ENCODE data around the gene PTGES3. TPM values are rescaled to one million over a fixed set of nuclear protein-coding genes. Genes with fewer than 3 reads are reported as not detected.

The PTGES3 gene
- total and polyA plus RNA-seq, 2 of the 8 experiments (the other 6 are each of a cell fraction or from before 2014, with no cell fraction given), result 111 to 464 TPM

DNA sequence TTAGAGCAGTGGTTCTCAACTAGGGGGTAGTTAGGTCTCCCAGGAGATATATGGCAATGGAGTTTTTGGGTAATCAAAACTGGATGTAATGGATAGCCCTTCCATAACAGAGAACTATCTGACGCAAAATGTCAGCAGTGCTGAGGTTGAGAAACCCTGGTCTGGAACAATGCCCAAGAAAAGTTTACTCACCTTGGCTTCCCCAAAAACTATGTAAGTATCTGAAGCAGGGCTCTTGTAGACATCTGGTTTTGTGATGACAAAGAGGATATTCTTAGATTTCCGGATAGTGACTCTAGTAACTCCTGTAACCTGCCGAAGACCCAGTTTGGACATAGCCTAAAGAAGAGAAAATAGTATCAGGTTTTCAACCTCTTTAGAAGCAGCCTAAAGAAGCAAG is 25.3 kb upstream of the PTGES3 start:
- ChIA-PET CTCF (ENCODE audit: partially characterized antibody) (interaction anchor here (0.6 kb wide), 1 partner anchor 47 kb away, joined by 4 read pairs; no protein-coding TSS in a partner anchor), POLR2A (ENCODE audit: partially characterized antibody) (interaction anchor here (1.0 to 52.4 kb wide), 8 partner anchors 9 to 45 kb away, joined by 3 to 1406 read pairs (median 4); partner anchors contain the start of genes NACA and PRIM1)
- H3K23ac ChIP-seq (ENCODE audit: insufficient read length), result no peak overlapping the region
- H3K27ac ChIP-seq (ENCODE audit: low read depth, low read length), result no peak overlapping the region
- H3K4me3 ChIP-seq (ENCODE audit: extremely low read depth in 1 of 4, insufficient read depth in 2 of 4, low read depth in 3 of 4, low read length in 4 of 4), result no peak overlapping the region
- H2BK5ac ChIP-seq (ENCODE audit: low read depth, low read length), result no peak overlapping the region
- peaks cover 8% of the 10 kb centered on the region for H3K79me1 ChIP-seq (ENCODE audit: low read depth, low read length)
- FAIRE-seq (no peak), DNase-seq (ENCODE audit: low read depth in 1 of 2, low spot score in 2 of 2) (no peak)
- no peak overlapping the region for H2AK5ac ChIP-seq (ENCODE audit: low read depth, low read length)
- peaks cover 23 to 53% (median 38%) of the 10 kb centered on the region in 4 experiments for H3K36me3 ChIP-seq (ENCODE audit: control insufficient read depth in 2 of 4, insufficient read depth in 4 of 4, low read length in 3 of 4)
- no peak overlapping the region for H2BK15ac ChIP-seq (ENCODE audit: low read length)
- H3K4me2 ChIP-seq (ENCODE audit: insufficient read depth in 1 of 2, low read depth in 2 of 2, low read length in 2 of 2), result no peak overlapping the region
- no peak overlapping the region for H4K8ac ChIP-seq (ENCODE audit: extremely low read depth, insufficient read depth, low read length)
- no peak overlapping the region for H3K56ac ChIP-seq (replicated peaks; ENCODE audit: insufficient read length, low read depth, low read length)
- no peak overlapping the region for H3K14ac ChIP-seq (ENCODE audit: insufficient read length)
- H3K79me2 ChIP-seq (ENCODE audit: control insufficient read depth in 1 of 2, insufficient read depth in 2 of 2, low read length in 2 of 2), result peaks cover 4 to 25% of the 10 kb centered on the region in 2 experiments; a peak in 2 of 4 replicates
- H3K9ac ChIP-seq (replicated peaks in 1 of 4; ENCODE audit: extremely low read depth in 1 of 4, low read depth in 3 of 4, low read length in 3 of 4), result no peak overlapping the region
- WGBS, 2 experiments (ENCODE audit: extremely low coverage in 1 of 2, insufficient coverage in 1 of 2, insufficient read length in 1 of 2, insufficient replicate concordance in 2 of 2, low coverage in 1 of 2, low lambda C conversion rate in 2 of 2, missing lambda C conversion rate in 1 of 2), result 91% methylated on average over 3 of the region's 3 CpGs; no CpG with 5 or more reads in 1 of the 2 experiments
- peaks cover 6 to 21% of the 10 kb centered on the region in 2 experiments for H4K20me1 ChIP-seq (replicated peaks in 1 of 2; ENCODE audit: control insufficient read depth in 1 of 2, insufficient read depth in 2 of 2, low read length in 2 of 2)
- no peak overlapping the region for H3K4ac ChIP-seq (replicated peaks; ENCODE audit: insufficient read length, low read depth, low read length)
- no peaks in the 10 kb centered on the region for H3K9me3 ChIP-seq (ENCODE audit: insufficient read depth in 2 of 2, low read depth in 1 of 2, low read length in 1 of 2)
- no peak overlapping the region for H2BK120ac ChIP-seq (replicated peaks; ENCODE audit: low read depth, low read length)
- H4K91ac ChIP-seq (replicated peaks; ENCODE audit: insufficient read length, low read length), result no peak overlapping the region
- no peak for TF ChIP-seq TCF12 (IDR thresholded peaks at IDR 0.05; ENCODE audit: low read depth, low read length)
- TF ChIP-seq CHD1 (IDR thresholded peaks at IDR 0.05; ENCODE audit: low read depth, low read length), result no peak
- TF ChIP-seq EGR1 (IDR thresholded peaks at IDR 0.05; ENCODE audit: borderline replicate concordance, low read depth, low read length), result no peak
- no peak for TF ChIP-seq SIX5 (IDR thresholded peaks at IDR 0.05; ENCODE audit: low read depth, low read length)
- no peak for TF ChIP-seq SRF (IDR thresholded peaks at IDR 0.05; ENCODE audit: low read depth, low read length)
- H2BK20ac ChIP-seq (ENCODE audit: low read length), result no peak overlapping the region
- no peaks in the 10 kb centered on the region for H3K23me2 ChIP-seq (ENCODE audit: low read depth, low read length)
- no peak overlapping the region for H2AFZ ChIP-seq (ENCODE audit: low read length)
- H3K4me1 ChIP-seq (replicated peaks in 1 of 4; ENCODE audit: control insufficient read depth in 3 of 4, insufficient read depth in 4 of 4, low read length in 3 of 4), result no peaks in the 10 kb centered on the region; a peak in 1 of 7 replicates
- H4K5ac ChIP-seq (ENCODE audit: insufficient read length, low read depth, low read length), result no peak overlapping the region
- no peak overlapping the region for H3K18ac ChIP-seq (ENCODE audit: extremely low read depth, low read length)
- no peaks in the 10 kb centered on the region for H3K27me3 ChIP-seq (replicated peaks in 1 of 4; ENCODE audit: control insufficient read depth in 3 of 4, extremely low read depth in 1 of 4, insufficient read depth in 3 of 4, low read length in 3 of 4)
- no peak overlapping the region for H2BK12ac ChIP-seq (ENCODE audit: low read depth, low read length)
